Measurements from ENCODE around the gene USP49.
"Not testable (repeated sequence)": the region's sequence is repeated elsewhere in the genome, so short reads cannot be mapped to it uniquely, and the experiment has no call there.

The USP49 gene

GRCh38 chr6:41778895-41779294 is 116.3 kb downstream of the USP49 start:
- DNase-seq = no peak

- no peak for DNase-seq
Measured at GRCh38 chr6:41777551-41778285, 117.5 kb downstream of the USP49 start.

- DNase-seq = no peak
Measured at GRCh38 chr6:41775293-41775882, 119.8 kb downstream of the USP49 start.

DNA sequence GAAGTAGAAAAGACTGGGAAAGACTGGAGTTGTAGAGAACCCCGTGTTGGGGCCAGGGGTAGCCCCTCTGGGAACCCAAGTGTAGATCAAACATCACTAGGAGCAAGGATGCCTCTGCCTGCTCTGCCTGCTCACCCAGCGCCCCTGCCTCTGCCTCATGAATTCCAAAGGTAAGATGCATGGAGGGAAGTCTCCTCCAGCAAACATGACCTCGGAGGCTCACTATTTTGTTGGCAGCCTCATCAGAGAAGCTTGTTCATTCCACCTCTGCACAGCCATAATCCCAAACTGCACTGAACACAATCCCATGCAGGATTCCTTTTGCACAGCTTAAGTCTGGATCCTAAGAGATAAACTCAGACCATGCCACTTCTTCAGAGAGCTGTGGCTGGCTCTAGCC is 120.3 kb downstream of the USP49 start:
- DNase-seq = no peak

DNA sequence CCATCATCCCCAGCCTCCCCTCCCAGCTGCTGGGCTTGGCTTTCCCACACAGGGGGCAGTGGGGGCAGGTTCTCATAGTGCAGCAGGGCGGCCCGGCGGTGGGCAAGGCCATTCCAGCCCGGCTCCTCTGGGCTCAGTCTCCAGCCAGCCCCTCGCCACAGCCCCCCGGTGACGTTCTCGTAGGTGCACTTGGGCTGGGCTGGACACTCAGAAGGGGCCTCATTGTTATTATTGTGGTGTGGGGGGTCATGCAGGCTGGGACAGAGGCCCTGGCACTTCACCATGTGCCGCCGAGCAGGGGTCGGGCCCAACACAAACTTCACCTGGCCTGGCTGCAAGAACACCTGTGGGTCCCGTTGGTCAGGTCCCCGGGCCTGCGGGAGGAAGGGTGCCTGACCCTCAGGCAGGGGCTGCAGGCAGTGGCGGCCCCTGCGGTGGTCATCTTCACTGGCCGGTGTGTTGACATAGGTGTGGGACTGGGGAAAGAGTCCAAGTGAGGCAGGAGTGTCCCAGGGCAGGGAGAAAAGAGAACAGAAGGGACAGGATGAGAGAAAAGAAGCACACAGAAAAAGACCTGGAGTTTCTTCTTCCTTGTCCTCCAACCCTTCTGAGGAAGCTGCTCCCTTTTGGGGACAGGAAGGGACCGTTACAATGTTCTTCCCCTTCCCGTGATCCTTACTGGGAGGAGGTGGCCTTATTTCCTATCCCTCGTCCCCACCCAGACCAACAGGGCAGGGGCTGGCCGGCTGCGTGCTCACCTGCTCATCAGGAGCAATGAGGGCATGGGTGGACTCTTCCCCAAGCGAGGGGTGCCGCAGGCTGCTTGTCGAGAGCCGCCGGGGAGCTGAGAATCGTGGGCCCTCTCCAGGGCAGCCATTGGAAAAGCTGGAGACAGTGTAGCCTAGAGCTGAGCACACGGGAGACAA is 123.9 kb downstream of the USP49 start:
- no peak for DNase-seq

DNA sequence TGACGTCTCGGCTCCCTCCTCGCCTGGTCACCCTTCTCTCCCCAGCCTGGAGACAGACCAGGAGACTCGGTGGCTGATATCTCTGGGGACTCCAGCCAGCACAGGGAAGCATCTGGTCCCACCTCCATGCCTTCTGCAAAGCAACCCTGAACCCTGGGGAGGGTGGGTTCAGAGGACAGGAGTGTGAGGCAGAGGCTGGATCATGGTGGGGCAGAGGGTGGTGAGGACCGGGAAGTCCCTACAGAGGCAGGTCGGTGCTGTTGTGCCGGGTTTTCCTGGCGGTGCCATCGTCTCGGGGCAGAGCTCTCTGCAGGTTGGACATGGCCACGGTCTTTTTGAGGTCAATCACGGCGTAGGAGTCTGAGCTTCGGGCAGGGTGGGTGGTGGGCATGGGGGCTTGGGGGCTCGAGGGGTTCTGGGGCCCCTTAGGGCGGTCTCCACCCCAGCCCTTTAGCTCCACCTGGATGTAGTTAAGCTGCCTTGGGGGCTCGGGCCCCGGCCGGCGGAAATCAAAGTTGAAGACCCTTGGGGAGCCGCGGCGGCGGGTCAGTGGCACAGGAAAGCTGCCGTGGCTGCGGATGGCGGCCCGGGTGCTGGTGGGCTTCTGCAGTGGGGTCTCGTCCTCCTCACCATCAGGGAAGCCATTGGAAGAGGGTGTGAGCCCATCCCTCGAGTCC is 124.7 kb downstream of the USP49 start:
- no peak for DNase-seq

DNA sequence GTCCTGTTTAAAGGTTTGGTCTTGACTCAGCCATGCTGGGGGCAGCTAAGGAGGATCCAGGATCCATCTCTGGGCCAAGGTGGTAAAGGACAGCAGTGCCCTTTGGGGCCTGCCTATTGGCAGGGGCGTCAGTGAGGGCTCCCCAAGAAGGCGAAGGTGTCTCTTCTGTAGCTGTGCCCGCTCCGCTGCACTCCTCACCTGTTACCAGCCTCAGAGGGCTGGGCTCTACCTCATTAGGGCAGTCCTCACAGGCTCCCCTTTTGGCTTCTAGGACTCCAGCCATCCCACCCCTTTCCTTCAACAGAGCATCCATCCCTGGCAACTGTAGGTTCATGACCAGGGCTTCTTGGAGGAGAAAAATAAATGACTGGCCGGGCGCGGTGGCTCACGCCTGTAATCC is 125.8 kb downstream of the USP49 start:
- DNase-seq = no peak

GRCh38 chr6:41768545-41769308 is 126.4 kb downstream of the USP49 start:
- DNase-seq = no peak

DNA sequence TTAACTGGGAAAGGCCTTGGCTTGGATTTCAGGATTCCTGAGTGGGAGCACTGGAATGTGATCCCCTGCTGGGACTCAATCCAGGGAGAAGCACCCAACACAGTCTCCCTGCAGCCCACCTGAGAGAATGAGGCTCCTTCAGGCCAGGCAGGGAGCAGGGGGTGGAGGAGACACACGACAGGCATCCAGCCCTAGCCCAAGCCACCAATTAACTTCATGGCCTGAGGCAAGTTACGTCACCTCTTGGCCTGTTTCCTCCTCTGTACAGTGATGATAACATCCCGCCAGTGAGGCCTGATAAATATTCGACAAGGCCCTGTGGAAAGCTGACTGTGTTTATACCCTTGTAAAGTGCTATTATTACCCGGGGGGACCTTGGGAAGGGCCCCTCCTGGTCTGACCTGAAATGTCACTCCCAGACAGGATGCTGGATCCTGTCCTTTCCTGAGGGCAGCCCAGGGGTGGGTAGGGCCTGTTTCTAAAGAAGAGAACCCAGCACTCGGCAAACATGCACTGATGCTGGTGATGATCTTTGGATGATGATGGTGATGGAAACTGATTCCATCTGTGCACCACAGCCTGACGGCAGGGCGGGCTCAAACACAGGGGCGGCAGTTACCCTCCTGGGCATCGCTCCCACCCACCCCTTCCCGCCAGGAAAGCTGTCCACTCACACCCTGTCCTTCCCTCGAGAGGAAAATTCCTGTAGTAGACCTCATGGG is 127.9 kb downstream of the USP49 start:
- no peak for DNase-seq

- not testable (repeated sequence) for DNase-seq
Measured at GRCh38 chr6:41766043-41766664, 129.0 kb downstream of the USP49 start.

- no peak for DNase-seq
Measured at GRCh38 chr6:41763470-41763869, 131.7 kb downstream of the USP49 start.

- DNase-seq = no peak
Measured at GRCh38 chr6:41759905-41760579, 135.1 kb downstream of the USP49 start.

DNA sequence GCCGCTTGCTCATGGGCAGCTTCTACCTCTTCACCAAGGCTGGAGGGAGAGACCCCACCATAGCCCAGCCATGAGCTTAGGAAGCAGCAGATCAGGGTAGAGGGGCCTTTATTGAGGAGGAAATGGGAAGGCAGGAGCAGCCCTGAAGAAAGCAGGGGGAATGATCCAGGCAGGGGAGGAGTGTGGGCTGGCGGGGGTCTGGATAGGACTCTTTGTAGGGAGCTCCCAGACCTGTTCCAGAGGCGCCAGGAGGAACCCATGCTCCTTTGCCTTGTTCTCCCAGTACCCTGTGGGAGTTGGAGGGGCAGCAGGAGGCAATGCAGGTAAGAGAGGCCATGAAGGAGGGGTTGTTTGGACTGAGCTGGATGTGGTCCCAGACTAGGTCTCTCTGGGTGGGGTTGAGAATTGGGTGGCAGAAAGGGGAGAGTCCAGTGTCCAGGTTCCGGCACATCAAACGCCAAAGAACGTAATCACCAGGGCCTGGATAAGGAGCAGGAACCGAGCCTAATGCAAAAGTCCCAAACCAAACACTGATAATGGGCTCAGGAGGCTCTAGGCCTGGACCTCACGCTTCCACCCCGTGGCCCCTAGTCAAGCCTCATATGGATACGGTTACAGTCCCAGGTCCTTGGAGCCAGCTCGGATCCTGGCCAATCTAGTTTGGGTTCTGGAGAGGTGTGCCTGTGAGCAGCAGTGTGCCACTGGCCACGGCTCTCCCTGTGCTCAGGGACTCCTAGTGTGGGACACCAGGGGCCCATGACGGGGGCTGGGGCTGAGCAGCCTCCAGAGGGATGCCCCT is 135.9 kb downstream of the USP49 start:
- no peak for DNase-seq

GRCh38 chr6:41758641-41759035 is 136.5 kb downstream of the USP49 start:
- DNase-seq = no peak

GRCh38 chr6:41757931-41758640 is 137.1 kb downstream of the USP49 start:
- DNase-seq = no peak

DNA sequence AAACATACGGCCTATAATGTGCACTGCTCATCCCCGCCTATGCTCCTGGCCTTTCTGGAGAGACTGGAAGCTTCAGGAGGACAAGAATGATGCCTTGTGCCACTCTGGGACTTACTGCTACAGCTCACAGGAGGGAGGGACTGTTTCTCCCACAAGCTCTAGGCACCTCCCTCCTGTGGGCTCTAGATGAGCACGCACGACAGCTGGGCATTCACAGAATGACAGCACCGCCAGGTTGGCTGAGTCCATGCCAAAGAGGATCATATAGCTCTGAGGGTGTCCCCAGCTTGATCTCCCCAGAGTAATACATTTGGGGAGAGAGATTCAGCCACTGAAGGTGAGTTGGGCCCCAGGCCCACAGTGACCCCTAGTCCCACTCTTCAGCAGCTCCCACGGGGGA is 137.9 kb downstream of the USP49 start:
- no peak for DNase-seq

DNA sequence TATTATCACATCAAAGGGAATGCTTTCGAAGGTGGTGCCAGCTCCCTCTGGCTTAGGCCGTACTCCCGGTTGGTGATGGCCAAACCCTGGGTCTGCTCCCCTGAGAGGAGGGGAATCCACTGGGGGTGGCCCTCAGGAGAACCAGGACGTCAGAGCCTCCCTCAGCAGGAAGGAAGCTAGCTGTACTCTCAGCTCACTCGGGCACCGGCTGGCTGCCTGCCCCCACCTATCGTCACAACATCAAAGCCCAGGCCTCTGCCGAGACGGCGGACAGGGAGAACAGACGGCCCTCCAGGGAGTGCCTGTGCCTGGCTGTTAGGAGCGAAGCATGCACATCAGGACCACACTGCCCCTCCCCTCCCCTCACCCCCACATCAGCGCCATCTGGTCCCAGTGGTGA is 138.8 kb downstream of the USP49 start:
- no peak for DNase-seq

GRCh38 chr6:41755895-41756294 is 139.3 kb downstream of the USP49 start:
- no peak for DNase-seq

DNA sequence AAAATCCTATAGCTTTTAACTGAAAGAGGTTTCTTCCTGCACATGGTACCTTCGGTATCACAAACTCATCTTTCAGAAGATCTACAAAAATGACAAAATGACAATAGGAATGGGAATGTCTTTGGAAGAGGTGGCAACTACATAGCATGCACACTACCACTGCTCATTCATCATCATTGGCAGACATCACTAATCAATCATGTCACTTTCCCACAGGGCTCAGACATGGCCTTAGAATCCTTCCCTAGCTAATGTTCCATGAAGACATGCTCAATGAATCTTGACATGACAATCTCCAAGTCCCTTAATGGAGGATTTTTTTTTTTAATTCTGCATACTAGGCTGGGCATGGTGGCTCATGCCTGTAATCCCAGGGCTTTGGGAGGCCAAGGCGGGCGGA is 144.8 kb downstream of the USP49 start:
- no peak for DNase-seq

All from stimulated activated naive CD4-positive, alpha-beta T cell (primary cell).